ENCODE results near the gene IL5. TPM values are rescaled to one million over a fixed set of nuclear protein-coding genes. Genes with fewer than 3 reads are reported as not detected.

IL5 gene
- total and polyA plus RNA-seq, 2 of the 13 experiments (the other 11 are each of a cell fraction or from before 2014, with no cell fraction given) = not detected

DNA sequence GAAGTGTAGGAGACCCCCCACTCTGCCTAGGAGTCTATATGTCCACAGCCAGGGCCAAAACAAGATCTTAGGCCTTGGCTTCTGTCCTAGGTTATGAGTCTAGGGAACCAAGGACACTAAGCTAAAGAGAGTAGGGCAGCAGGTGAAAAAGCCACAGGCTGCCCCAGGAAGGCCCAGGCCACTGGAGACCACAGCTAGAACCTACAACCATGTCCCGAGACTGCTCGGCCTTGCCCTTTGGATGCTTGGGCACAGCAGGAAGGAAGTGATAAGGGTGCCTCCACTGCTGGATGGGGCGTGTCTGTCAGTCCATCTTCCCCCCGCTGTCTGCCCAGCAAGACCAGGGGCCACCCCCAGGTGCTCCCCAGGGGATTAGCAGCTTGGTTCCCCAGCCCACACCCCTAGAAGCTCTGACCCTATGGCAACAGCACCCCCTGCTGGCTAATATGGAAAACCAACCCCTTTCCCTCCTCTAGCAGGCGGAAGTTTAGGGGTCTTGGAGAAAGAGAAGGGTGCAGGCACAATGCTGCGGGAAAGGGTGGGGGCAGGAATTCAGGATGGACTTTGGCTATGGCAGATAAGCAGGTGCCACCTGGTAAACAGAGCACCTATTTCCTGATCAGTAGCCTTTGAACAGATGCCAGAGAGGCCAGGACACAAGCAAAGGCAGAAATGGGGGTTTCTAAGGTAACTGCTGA is 42.2 kb downstream of the IL5 start (continued):
- no peak for TF ChIP-seq HNRNPH1 (optimal IDR thresholded peaks at IDR 0.05; ENCODE audit: low read depth, low read length)
- no peak for TF ChIP-seq GABPA (IDR thresholded peaks at IDR 0.05; ENCODE audit: low read depth, low read length)
- TF ChIP-seq GABPA (CRISPR knock-in tag; IDR thresholded peaks at IDR 0.05; ENCODE audit: low read depth) = peak; percentile 64; the same call in 1 of the 2 replicates
- 0 out of 2 replicates have a peak, but pooled peaks have one; percentile 18 for TF ChIP-seq FOXC1 (CRISPR knock-in tag; IDR thresholded peaks at IDR 0.05; ENCODE audit: borderline replicate concordance)
- TF ChIP-seq TFDP2 (CRISPR knock-in tag; IDR thresholded peaks at IDR 0.05) = peak; percentile 45; the same call in 1 of the 2 replicates
- peak; percentile 98 for TF ChIP-seq TBX3 (IDR thresholded peaks at IDR 0.05; ENCODE audit: borderline replicate concordance)
- peak; percentile 98 for TF ChIP-seq CTCF (CRISPR knock-in tag; IDR thresholded peaks at IDR 0.05)
- TF ChIP-seq ZFY (CRISPR knock-in tag; IDR thresholded peaks at IDR 0.05) = peak; percentile 15; the same call in 1 of the 2 replicates
- peak; percentile 37; the same call in 1 of the 2 replicates for TF ChIP-seq SRF (IDR thresholded peaks at IDR 0.05; ENCODE audit: low read depth, low read length)
- TF ChIP-seq PHF21A (CRISPR knock-in tag; IDR thresholded peaks at IDR 0.05) = peak; percentile 67; the same call in 1 of the 2 replicates
- peak; percentile 54; the same call in 1 of the 2 replicates for TF ChIP-seq ZNF292 (CRISPR knock-in tag; IDR thresholded peaks at IDR 0.05; ENCODE audit: borderline replicate concordance, low read depth)
- peak; percentile 32; the same call in 1 of the 2 replicates for TF ChIP-seq ARID4A (CRISPR knock-in tag; IDR thresholded peaks at IDR 0.05; ENCODE audit: borderline replicate concordance)
- TF ChIP-seq, protein P1, sequence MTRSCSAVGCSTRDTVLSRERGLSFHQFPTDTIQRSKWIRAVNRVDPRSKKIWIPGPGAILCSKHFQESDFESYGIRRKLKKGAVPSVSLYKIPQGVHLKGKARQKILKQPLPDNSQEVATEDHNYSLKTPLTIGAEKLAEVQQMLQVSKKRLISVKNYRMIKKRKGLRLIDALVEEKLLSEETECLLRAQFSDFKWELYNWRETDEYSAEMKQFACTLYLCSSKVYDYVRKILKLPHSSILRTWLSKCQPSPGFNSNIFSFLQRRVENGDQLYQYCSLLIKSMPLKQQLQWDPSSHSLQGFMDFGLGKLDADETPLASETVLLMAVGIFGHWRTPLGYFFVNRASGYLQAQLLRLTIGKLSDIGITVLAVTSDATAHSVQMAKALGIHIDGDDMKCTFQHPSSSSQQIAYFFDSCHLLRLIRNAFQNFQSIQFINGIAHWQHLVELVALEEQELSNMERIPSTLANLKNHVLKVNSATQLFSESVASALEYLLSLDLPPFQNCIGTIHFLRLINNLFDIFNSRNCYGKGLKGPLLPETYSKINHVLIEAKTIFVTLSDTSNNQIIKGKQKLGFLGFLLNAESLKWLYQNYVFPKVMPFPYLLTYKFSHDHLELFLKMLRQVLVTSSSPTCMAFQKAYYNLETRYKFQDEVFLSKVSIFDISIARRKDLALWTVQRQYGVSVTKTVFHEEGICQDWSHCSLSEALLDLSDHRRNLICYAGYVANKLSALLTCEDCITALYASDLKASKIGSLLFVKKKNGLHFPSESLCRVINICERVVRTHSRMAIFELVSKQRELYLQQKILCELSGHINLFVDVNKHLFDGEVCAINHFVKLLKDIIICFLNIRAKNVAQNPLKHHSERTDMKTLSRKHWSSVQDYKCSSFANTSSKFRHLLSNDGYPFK (CRISPR knock-in tag; IDR thresholded peaks at IDR 0.05; ENCODE audit: borderline replicate concordance) = peak; percentile 58; the same call in 1 of the 2 replicates
- no peak for TF ChIP-seq KLF16 (CRISPR knock-in tag; IDR thresholded peaks at IDR 0.05)
- TF ChIP-seq, protein P2, sequence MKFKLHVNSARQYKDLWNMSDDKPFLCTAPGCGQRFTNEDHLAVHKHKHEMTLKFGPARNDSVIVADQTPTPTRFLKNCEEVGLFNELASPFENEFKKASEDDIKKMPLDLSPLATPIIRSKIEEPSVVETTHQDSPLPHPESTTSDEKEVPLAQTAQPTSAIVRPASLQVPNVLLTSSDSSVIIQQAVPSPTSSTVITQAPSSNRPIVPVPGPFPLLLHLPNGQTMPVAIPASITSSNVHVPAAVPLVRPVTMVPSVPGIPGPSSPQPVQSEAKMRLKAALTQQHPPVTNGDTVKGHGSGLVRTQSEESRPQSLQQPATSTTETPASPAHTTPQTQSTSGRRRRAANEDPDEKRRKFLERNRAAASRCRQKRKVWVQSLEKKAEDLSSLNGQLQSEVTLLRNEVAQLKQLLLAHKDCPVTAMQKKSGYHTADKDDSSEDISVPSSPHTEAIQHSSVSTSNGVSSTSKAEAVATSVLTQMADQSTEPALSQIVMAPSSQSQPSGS (CRISPR knock-in tag; IDR thresholded peaks at IDR 0.05) = peak; percentile 56; the same call in 1 of the 2 replicates

Measured in HepG2 (cell line).